Measurements from ENCODE around the gene SH3BP5.

Gene SH3BP5

DNA sequence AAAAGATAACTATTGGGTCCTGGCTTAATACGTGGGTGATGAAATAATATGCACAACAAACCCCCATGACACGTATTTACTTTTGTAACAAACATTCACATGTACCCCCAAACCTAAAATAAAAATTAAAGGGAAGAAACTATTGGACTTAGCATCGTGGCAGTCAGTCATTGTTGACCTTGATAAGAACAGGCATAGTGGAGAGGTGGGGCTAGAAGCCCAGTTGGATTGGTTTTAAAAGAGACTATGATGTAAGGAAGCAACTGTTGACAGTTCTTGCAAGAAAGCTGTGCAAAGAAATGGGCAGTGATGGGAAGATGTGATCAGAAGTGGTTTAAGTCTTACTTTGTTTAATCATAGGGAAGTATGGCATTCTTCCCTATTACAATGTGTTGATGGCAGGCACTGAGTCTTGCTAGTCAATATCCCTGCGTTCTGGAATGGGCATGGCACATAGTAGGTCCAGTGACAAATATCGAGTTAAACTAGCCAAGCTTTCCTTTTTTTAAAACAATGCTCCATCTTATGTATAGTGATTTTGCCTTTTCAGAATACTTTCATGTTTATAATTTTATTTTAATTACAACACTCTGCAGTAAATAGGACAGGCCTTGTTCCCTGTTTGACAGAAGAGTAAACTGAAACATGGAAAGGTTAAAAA, 88.4 kb downstream of the SH3BP5 start:
- no peak overlapping the region for H3K4me3 Mint-ChIP-seq
- peaks cover 13% of the 10 kb centered on the region for H3K4me1 Mint-ChIP-seq
- no peaks in the 10 kb centered on the region for H3K27me3 Mint-ChIP-seq
- peak overlapping the region; percentile 1 for H3K27ac Mint-ChIP-seq
- H3K36me3 Mint-ChIP-seq, result peaks cover 14% of the 10 kb centered on the region
- H3K9me3 Mint-ChIP-seq, result no peaks in the 10 kb centered on the region

GRCh38 chr3:15241341-15241740, 91.0 kb downstream of the SH3BP5 start:
- H3K9me3 Mint-ChIP-seq, result no peaks in the 10 kb centered on the region
- peaks cover 8% of the 10 kb centered on the region for H3K36me3 Mint-ChIP-seq
- no peak overlapping the region for H3K27ac Mint-ChIP-seq
- H3K4me3 Mint-ChIP-seq, result no peak overlapping the region
- peaks cover 8% of the 10 kb centered on the region for H3K4me1 Mint-ChIP-seq
- H3K27me3 Mint-ChIP-seq, result no peaks in the 10 kb centered on the region

DNA sequence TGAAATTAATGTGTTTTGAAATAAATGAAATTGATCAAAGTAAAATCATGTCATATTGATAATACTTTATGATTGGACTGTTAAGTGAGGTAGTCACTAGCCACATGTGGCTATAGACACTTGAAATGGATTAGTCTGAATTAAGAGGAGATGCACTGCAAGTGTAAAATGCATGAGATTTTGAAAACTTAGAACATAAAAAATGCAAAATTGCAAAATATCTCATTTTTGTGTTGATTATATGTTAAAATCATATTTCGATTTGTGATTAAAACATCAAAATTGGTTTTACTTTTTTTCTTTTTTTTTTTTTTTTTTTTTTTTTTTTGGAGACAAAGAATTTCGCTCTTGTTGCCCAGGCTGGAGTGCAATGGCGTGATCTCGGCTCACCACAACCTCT, 103.1 kb downstream of the SH3BP5 start:
- H3K9me3 Mint-ChIP-seq, result no peaks in the 10 kb centered on the region
- H3K4me3 Mint-ChIP-seq, result no peak overlapping the region
- H3K4me1 Mint-ChIP-seq, result peaks cover 4% of the 10 kb centered on the region
- H3K36me3 Mint-ChIP-seq, result peaks cover 9% of the 10 kb centered on the region
- H3K27me3 Mint-ChIP-seq, result no peaks in the 10 kb centered on the region
- no peak overlapping the region for H3K27ac Mint-ChIP-seq

DNA sequence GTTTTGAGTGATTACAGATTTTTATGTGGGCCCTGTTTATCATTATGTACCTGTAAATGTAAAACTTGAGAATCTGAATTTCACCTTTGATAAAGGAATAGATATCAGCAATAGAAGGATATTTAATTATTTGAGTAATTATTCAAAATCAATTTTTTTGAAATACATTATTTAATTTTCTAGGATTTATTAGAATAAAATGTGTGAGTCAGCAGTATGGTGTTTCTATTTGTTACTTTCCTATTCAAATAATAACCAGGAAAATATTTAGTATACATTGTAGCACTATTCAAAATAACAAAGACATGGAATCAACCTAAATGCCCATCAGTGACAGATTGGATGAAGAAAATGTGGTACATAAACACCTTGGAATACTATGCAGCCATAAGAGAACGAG, 104.2 kb downstream of the SH3BP5 start:
- Mint-ChIP-seq H3K4me3 (no peak overlapping the region), H3K36me3 (peaks cover 10% of the 10 kb centered on the region), H3K27ac (peak overlapping the region; percentile 68), H3K27me3 (no peaks in the 10 kb centered on the region), H3K4me1 (peaks cover 4% of the 10 kb centered on the region), H3K9me3 (no peaks in the 10 kb centered on the region)

DNA sequence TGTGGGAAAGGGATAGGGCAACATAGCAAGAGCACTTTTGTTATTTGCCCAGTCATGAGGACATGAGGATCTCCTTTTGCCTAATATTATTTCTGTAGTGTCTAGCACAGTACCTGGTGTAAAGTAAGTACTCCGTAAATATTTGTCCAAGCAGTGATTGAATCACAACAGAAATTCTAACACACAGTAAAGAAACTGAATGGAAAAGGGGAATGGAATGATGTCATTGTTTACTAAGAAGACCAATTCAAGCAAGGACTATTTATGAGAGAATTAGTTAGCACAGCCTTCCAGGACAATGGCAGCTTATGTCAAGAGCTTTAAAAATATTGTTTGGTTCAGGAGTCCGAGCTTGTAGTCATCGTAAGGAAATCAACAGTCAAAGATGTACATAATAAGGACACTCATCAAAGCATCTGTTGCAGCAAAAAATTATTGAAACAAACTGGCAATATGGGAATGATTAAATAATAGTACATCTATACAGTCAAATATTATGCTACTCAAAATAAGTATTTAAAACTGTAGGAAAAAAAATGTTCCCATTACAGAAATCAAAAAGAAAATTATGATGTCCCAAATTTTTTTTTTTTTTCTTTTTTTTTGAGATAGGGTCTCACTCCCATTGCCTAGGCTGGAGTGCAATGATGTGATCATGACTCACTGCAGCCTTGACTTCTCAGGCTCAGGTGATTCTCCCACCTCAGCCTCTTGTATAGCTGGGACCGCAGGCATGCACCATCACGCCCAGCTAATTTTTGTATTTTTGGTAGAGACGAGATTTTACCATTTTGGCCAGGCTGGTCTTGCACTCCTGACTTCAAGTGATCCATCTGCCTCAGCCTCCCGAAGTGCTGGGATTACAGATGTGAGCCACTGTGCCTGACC, 108.5 kb downstream of the SH3BP5 start:
- Mint-ChIP-seq H3K36me3 (peaks cover 23% of the 10 kb centered on the region), H3K27ac (peak overlapping the region; percentile 51), H3K4me3 (no peak overlapping the region), H3K9me3 (no peaks in the 10 kb centered on the region), H3K4me1 (peaks cover 14% of the 10 kb centered on the region), H3K27me3 (no peaks in the 10 kb centered on the region)

DNA sequence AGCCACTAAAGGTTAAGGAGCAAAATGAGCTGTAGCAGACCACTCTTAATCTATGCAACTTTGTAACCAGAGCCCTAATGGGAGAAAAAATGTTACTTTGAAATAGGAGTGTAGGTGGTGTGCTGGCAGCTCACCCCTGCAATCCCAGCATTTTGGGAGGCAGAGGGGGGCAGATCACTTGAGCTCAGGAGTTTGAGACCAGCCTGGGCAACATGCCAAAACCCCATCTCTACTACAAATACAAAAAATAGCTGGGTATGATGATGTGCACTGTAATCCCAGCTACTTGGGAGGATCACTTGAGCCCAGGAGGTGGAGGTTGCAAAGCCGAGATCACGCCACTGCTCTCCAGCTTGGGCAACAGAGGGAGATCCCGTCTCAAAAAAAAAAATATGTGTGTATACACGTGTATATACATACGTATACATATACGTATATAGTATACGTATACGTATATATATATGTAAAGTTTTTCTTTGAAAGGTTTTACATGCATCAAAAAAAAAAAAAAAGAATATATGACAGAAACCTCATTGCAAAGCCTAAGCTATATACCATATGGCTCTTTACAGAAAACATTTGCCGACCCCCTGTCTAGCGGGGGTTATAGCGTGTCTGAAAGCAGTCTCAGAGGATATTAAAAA, 110.7 kb downstream of the SH3BP5 start:
- Mint-ChIP-seq H3K36me3 (peaks cover 24% of the 10 kb centered on the region), H3K4me3 (no peak overlapping the region), H3K9me3 (no peaks in the 10 kb centered on the region), H3K4me1 (peaks cover 28% of the 10 kb centered on the region), H3K27me3 (no peaks in the 10 kb centered on the region), H3K27ac (no peak overlapping the region)

DNA sequence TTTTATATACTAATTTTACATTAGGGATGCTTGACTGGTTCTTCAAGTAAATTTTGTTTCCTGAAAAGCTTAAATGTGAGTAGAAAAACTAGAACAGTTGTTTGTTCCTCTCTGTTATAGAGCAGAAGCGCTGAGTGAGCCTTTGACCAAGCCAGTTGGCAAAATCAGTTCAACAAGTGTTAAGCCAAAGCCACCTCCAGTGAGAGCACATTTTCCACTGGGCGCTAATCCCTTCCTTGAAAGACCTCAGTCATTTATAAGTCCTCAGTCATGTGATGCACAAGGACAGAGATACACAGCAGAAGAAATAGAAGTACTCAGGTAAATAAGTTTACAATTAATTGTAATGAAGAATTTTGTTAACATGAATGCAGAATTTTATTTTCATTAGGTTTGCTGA, 111.7 kb downstream of the SH3BP5 start:
- Mint-ChIP-seq H3K36me3 (peaks cover 24% of the 10 kb centered on the region), H3K4me3 (no peak overlapping the region), H3K9me3 (no peaks in the 10 kb centered on the region), H3K4me1 (peaks cover 34% of the 10 kb centered on the region), H3K27ac (no peak overlapping the region), H3K27me3 (no peaks in the 10 kb centered on the region)

- Mint-ChIP-seq H3K27ac (peak overlapping the region; percentile 46), H3K9me3 (no peaks in the 10 kb centered on the region), H3K4me1 (peaks cover 34% of the 10 kb centered on the region), H3K4me3 (no peak overlapping the region), H3K36me3 (peaks cover 24% of the 10 kb centered on the region), H3K27me3 (no peaks in the 10 kb centered on the region)
Observed at GRCh38 chr3:15220056-15220455, 112.3 kb downstream of the SH3BP5 start.

GRCh38 chr3:15218689-15219088, 113.7 kb downstream of the SH3BP5 start:
- Mint-ChIP-seq H3K27ac (no peak overlapping the region), H3K27me3 (no peaks in the 10 kb centered on the region), H3K4me3 (no peak overlapping the region), H3K9me3 (no peaks in the 10 kb centered on the region), H3K4me1 (peaks cover 34% of the 10 kb centered on the region), H3K36me3 (peaks cover 22% of the 10 kb centered on the region)

- Mint-ChIP-seq H3K27me3 (no peaks in the 10 kb centered on the region), H3K4me3 (no peak overlapping the region), H3K36me3 (peaks cover 20% of the 10 kb centered on the region), H3K9me3 (no peaks in the 10 kb centered on the region), H3K27ac (no peak overlapping the region), H3K4me1 (peaks cover 35% of the 10 kb centered on the region)
Observed at GRCh38 chr3:15217841-15218267, 114.5 kb downstream of the SH3BP5 start.

- H3K36me3 Mint-ChIP-seq, result peaks cover 18% of the 10 kb centered on the region
- peak overlapping the region; percentile 77 for H3K27ac Mint-ChIP-seq
- no peaks in the 10 kb centered on the region for H3K9me3 Mint-ChIP-seq
- H3K4me3 Mint-ChIP-seq, result no peak overlapping the region
- H3K27me3 Mint-ChIP-seq, result no peaks in the 10 kb centered on the region
- H3K4me1 Mint-ChIP-seq, result peaks cover 30% of the 10 kb centered on the region
Observed at GRCh38 chr3:15217011-15217671, 115.2 kb downstream of the SH3BP5 start.

DNA sequence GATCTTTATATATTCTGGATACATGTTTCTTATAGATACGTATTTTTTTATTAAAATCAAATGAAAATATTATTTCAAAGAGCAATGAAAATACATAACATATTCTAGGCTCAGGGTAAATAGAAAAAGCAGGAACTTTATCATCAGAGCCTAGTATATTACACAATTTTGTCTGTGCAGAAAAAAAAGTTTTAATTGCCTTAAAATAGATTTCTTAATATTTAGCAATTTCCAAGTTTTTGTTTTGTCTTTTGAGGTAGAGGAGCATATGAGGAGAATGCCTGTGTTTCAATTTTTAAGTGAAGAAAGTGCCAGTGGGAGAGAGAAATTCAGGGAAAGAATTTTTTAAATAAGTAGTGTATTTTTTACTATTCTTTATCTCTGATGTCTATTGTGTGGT, 115.9 kb downstream of the SH3BP5 start:
- Mint-ChIP-seq H3K4me1 (peaks cover 32% of the 10 kb centered on the region), H3K36me3 (peaks cover 18% of the 10 kb centered on the region), H3K27me3 (no peaks in the 10 kb centered on the region), H3K9me3 (no peaks in the 10 kb centered on the region), H3K27ac (peak overlapping the region; percentile 73), H3K4me3 (no peak overlapping the region)

DNA sequence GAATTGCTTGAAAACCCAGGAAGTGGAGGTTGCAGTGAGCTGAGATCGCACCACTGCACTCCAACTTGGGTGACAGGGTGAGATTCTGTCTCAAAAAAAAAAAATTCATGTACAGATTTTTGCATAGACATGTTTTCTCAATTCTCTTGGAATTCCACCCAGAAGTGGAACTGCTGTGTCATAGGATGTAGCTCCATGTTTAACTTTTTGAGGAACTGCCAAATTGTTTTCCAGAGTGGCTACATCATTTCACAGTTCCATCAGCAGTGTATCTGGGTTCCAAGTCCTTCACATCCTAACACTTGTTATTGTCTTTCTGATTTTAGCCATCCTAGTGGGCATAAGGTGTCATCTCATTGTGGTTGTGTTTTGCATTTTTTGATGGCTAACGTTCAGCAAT, 116.4 kb downstream of the SH3BP5 start:
- no peak overlapping the region for H3K27ac Mint-ChIP-seq

DNA sequence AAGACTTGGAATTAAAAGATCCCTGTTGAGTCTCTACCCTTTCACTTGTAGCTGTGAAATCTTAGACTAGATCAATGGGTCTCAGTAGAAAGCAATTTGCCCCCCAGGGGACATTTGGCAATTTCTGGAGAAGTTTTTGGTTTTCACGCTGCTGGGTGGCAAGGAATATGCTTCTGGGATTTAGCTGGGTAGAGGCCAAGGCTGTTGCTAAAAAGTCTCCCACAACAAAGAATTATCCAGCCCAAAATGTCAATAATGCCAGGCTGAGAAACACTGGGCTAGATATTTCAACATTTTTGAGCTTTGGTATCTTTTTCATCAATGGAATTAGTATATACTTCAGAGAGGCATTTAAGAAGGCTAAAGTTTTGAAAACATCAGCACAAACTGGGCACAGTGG, 117.6 kb downstream of the SH3BP5 start:
- Mint-ChIP-seq H3K9me3 (no peaks in the 10 kb centered on the region), H3K36me3 (peaks cover 14% of the 10 kb centered on the region), H3K27ac (no peak overlapping the region), H3K4me1 (peaks cover 46% of the 10 kb centered on the region), H3K4me3 (no peak overlapping the region), H3K27me3 (no peaks in the 10 kb centered on the region)

More for the DNA sequence above, 116.4 kb downstream of the SH3BP5 start:
- H3K9me3 Mint-ChIP-seq, result no peaks in the 10 kb centered on the region
- H3K4me1 Mint-ChIP-seq, result peaks cover 37% of the 10 kb centered on the region
- peaks cover 18% of the 10 kb centered on the region for H3K36me3 Mint-ChIP-seq
- H3K27me3 Mint-ChIP-seq, result no peaks in the 10 kb centered on the region
- no peak overlapping the region for H3K4me3 Mint-ChIP-seq

- Mint-ChIP-seq H3K27me3 (no peaks in the 10 kb centered on the region), H3K4me1 (peaks cover 47% of the 10 kb centered on the region), H3K9me3 (no peaks in the 10 kb centered on the region), H3K27ac (no peak overlapping the region), H3K36me3 (peaks cover 2% of the 10 kb centered on the region), H3K4me3 (no peak overlapping the region)
Observed at GRCh38 chr3:15211937-15212336, 120.4 kb downstream of the SH3BP5 start.

Measured in activated naive CD4-positive, alpha-beta T cell treated with anti-CD3 and anti-CD28 coated beads, Interleukin-2, amount 50 U/mL, for 24 hours (primary cell).